HG03378 (cell line): Measurements from ENCODE around the gene EIF4G3.
"Not testable (repeated sequence)": the region's sequence is repeated elsewhere in the genome, so short reads cannot be mapped to it uniquely, and the experiment has no call there.

Experiments used
- ATAC-seq: cut with Tn5 transposase; IDR thresholded peaks from one replicate; pipeline ENCODE4 v1.9.1; 2021; ENCODE audit warnings: mild to moderate bottlenecking, moderate library complexity; ENCODE audit not compliant: unreplicated experiment

EIF4G3 gene

DNA sequence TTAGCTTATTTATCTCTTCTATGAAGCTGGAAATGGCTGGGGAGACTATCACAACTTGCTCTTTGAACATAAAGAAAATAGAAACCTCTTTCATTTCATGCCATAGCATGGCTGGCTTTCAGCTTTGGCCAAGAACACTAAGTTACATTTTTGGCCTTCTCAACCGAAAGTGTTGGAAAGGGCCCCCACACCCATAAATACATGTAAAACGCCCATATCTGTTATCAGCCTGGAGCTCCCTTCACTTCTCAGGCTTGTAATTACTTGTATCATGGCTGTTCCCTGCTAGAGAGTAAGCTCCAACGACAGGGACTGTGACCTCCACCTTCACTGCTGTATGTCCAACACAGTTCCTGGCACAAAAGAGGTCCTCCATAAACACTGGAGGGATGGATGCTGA is 12.7 kb upstream of the EIF4G3 start:
- ATAC-seq: no peak

DNA sequence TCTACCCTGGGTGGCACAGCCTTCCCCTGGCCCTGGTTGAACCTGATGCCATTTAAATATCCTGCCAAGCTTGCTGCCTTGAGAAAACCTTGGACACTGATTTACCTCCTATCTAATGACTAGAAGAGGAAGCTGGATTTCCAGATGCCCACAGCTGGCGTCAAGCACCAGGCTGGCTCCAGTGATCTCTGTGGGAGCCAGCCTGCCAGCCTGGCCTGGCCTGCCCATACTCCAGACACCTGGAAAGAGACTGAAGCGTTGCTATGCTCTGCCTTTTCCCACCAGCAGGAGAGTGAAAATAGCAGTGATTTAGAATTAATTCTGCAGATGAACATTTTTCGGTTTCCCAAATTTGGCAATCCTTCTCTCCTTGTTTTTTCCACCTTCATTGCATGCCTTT is 11.5 kb upstream of the EIF4G3 start:
- no peak for ATAC-seq

DNA sequence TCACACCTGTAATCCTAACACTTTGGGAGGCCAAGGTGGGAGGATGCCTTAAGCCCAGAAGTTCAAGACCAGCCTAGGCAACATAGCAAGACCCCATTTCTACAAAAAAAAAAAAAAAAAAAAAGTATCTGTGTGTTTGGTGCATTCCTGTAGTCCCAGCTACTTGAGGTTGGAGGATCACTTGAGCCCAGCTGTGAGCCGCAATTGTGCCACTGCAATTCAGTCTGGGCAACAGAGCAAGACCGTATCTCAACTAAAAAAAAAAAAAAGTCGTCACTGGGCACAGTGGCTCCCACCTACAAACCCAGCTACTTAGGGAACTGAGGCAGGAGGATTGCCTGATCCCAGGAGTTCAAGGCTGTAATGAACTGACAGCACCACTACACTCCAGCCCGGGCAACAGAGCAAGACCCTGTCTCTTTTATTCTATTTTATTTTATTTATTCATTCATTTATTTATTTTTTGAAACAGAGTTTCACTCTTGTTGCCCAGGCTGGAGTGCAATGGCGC is 8.6 kb upstream of the EIF4G3 start:
- no peak for ATAC-seq

DNA sequence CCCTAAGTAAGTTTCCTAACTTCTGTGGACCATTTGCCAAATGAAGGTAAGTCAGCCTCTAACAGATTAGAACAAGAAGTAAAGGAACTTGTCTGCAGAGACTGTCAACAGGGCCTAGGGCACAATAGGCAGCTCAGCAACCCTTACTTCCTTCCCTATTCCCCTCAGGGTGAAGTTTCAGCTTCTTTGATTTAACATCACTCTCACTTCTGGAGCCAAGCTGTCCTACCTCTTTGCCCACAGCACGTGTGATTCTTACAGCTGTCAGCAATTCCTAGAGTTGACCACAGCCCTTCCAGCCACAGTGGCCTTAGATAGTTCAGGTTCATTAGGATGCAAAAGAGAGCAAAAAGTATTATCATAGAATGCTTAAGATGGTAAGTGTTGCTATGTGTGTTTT is 7.6 kb upstream of the EIF4G3 start:
- ATAC-seq: no peak

DNA sequence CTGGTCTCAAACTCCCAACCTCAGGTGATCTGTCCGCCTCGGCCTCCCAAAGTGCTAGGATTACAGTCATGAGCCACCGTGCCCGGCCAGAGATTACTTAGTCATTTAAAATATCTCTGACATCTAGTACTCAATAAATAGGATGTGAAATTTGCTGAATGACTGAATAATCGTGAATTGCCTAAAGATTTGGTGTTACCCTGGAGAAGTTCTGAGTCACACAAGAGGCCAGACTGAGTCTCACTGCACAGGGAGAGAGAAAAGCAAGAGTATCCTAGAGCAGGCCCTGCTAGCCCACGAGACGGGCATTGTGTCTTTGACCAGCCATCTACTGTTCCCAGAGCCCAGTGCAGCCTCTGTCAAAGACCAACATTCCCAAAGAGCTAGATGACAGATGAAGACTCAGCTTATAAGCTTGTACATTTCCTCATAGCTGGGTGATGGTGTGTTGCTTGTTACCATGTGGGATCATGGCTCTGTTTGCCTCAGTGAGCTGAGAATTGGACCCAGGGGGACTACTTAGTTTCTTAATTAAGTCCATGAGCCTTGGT is 5.6 kb upstream of the EIF4G3 start:
- ATAC-seq: no peak

DNA sequence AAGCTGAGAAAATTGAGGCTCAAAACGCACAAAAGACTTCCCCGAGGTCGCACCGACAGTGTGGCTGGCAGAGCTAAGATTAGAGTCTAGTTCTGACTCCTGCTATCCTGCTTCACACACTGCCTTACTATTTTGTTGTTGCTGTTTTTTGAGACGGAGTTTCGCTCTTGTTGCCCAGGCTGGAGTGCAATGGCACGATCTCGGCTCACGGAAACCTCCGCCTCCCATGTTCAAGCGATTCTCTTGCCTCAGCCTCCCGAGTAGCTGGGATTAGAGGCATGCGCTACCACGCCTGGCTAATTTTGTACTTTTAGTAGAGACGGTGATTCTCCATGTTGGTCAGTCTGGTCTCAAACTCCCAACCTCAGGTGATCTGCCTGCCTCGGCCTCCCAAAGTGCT is 1.6 kb upstream of the EIF4G3 start:
- not testable (repeated sequence) for ATAC-seq

DNA sequence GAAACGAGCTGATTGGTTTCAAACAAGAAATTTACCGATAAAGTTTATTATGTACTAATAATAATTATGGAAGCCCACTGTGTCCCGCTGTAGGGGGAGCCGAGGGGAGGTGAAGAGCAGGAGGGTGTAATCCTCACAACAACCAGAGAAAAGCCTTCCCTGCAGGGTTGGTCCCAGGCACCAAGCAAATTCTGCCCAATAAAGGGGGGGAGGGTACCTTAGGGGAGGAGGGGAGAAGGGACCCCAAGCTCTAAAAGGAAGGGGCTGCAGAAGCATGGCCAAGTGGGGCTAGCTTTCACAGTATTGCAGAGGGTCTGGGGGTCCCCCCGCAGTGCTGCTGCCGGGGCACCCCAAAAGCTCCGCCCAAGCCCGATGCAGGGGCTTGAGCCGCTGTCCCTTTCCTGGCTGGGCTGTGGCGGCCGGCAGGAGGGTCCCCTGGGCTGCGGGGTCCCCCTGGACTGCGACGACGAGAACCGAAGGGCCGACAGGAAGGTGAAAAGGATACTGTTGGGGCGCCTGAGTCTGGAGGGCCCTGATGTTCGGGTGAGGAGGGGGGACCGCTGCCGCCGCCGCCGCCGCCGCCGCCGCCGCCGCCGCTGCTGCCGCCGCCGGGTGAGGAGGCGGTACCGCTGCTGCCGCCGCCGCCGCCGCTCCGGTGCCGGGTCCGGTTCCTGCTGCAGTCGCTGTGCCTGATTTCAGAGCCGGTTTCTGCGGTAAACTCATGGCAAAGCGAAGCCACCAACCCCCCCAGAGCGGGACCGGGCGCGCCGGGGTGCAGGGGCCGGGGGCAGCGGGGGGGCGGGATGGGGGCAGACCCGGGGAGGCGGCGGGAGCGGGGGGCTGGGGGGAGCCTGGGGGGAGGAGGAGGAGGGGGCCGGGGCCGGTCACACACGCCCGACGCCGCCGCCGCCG is 771 bp downstream of the EIF4G3 start:
- ATAC-seq: no peak

DNA sequence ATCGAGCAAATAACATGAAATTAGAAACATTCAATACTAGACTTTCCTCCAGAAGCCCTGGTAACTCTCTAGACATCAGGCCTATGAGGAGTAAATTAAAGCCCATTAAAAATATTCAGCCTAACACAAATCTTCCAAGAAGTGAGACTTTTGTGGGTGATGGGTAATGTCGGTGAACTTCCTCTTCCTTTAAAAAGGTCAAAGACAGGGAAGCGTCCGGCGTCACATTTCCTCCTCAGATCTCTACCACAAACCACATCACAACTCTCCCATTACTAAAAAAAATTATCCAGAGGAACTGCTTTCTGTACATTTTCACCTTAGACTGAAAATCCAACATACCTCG is 1.4 kb downstream of the EIF4G3 start:
- ATAC-seq: no peak

DNA sequence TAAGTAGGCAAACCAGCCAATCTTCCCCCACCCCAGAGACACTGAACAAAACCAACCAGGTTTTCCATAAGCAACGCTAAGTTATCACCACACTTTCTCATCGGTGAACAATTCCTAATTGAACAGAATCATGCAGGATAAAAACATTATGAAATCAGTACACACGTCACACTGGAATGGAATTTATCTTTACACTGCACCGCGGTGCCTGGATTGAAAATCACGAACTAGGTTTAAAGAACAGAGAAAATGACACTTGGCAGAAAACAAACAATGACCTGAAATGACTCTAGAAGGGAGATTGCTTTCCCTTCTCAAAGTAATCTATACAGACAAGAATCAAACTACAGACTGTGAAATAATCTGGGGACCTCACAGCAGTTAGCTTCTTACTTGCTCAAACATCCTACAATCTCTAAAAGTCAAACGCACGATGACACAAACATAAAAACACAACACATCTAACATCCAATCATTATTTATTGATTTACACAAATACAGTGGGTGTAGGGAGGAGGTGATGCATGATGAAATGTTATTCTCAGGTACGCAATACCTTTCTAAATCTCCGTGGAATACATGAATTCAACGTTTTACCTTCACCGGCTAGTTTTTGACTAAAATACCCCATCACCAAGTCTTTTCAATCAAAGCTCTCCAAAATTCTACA is 1.9 kb downstream of the EIF4G3 start:
- ATAC-seq: no peak

DNA sequence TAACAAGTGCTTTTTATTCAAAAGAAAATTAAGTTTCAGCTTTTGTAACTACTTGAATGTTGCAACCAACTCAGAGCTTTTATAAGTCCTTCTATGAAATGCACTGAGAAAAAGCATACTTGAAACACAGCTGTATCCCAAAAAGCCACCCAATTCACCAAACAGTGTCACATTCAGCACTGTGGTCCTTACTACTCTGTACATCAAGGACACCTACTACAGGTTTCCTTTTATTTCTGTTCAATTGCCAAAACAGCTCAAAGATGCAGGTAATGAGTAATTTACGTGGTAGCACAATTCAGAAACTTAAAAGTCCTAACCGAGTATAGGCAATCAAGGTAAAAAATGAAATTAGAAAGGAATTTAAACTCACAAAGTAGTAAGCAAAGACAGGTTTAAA is 2.5 kb downstream of the EIF4G3 start:
- ATAC-seq: no peak

DNA sequence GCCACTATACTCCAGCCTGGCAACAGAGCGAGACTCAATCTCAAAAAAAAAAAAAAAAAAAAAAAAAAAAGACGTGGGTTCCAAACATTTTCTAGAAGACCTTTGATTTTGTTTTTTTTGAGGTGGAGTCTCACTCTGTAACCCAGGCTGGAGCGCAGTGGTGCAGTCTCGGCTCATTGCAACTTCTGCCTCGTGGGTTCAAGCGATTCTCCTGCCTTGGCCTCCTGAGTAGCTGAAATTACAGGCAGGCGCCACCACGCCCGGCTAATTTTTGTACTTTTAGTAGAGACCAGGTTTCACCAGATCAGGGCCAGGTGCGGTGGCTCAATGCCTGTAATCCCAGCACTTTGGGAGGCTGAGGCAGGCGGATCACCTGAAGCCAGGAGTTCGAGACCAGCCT is 3.6 kb downstream of the EIF4G3 start:
- not testable (repeated sequence) for ATAC-seq

DNA sequence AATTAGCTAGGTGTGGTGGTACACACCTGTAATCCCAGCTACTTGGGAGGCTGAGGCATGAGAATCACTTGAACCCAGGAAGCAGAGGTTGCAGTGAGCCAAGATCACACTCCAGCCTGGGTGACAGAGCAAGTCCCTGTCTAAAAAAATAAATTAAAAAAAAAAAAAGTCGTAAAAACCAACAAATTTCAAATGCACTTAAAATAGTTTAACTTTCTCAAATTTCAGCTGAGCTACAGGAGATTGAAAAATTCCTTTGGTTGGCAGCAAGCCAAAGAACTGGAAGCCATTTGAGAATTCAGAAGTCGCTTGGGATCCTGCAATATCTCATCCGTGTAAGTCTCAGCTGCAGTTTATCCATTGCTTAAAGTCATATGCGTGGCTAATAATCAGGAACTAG is 5.9 kb downstream of the EIF4G3 start:
- ATAC-seq: not testable (repeated sequence)

DNA sequence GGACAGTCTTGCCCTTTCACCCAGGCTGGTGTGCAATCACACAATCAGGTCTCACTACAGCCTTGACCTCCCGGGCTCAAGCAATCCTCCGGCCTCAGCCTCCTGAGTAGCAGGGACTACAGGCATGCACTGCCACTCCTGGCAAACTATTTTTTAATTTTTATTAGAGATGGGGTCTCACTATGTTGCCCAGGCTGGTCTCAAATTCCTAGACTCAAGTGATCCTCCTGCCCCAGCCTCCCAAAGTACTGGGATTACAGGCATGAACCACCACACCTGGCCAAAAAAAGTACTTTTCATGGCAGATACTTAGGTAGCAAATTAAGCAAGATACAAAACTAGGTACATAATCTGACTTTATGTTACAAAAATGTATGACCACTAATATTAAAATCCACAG is 8.3 kb downstream of the EIF4G3 start:
- ATAC-seq: no peak

DNA sequence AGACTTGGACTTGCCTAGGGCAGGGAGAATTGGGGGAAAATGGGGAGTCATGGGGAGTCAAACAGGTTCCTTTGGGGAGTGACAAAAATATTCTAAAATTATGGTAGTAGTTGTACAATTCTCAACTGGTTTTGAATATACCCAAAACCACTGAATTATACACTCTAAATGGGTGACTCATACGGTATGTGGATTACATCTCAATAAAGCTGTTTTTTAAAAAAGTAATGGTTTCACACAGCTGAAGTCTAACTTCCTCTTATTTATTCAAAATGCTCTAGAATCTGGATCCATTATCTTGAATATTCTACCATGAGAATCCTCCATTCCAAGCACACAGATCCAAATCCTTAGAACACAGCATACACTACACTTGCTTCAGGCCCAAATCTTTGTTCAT is 11.1 kb downstream of the EIF4G3 start:
- ATAC-seq: no peak

DNA sequence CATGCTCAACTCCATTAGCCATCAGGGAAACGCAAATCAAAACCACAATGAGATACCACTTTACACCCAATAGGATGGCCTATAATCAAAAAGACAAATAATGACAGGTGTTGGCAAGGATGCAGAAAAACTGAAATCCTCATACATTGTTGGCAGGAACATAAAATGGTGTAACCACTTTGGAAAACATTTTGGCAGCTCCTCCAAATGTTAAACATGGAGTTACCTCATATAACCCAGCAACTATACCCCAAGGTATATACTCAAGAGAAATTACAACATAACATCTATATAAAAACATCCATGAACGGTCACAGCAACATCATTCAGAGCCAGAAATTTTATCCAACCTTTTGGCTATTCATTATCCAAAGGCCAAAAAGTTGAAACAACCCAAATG is 11.6 kb downstream of the EIF4G3 start:
- no peak for ATAC-seq

DNA sequence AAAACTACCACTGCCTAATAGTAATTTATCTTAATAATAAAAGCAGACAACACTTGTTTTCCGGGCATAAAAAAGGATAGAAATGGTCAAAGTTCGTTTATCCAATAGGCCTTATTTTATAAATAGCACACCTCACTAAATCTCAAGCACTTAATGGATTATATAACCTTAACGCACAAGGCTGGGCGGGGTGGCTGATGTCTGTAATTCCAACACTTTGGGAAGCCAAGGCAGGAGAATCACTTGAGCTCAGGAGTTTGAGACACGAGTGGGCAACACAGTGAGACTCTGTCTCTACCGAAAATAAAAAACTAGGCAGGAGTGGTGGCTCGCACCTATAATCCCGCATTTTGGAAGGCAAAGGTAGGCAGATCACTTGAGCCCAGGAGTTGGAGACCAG is 12.4 kb downstream of the EIF4G3 start:
- no peak for ATAC-seq

DNA sequence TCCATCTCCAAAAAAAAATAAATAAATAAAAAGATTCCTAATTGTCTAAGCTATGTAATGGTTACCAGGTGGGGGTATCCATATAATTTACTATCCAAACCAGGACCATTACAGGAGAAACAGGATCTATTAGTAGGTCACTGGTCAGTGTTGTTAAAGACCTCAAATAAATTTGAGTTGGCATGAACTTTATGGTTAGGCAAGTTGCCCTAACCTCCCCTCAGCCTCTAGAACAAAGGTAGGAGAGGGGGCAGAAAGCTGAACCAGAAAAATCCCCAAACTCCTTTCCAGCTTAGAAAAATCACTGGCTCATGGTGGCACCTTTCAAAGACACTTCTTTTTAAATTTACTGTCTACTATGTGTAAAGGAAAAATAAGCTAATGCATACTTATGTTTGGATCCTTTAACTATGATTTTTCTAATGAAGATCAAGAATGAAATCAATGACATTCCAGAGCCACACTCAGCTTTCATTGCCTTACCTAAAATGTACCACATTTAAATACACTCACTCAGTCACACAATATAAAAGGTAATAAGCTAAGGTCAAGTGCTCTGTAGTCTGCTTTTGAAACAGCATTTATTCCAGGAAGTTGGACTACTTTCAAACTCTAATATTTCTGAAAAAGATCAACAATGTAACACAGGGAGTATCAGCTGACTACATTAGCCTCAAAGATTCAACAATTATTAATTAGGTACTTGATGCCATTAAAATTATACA is 13.8 kb downstream of the EIF4G3 start:
- ATAC-seq: no peak

DNA sequence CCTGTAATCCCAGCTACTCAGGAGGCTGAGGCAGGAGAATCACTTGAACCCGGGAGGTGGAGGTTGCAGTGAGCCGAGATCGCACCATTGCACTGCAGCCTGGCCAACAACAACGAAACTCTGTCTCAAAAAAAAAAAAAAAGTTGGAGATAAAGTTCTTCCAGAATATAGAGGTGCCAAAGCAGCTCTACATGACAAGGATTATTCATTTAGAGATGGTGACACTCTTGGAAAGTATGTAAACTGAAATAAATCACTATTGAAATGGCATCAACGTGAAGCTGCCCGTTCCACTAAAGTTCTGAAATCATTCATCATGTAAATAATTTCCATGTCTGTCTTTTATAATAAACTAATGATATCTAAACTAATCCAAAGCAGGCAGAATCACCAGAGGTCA is 14.9 kb downstream of the EIF4G3 start:
- ATAC-seq: no peak

DNA sequence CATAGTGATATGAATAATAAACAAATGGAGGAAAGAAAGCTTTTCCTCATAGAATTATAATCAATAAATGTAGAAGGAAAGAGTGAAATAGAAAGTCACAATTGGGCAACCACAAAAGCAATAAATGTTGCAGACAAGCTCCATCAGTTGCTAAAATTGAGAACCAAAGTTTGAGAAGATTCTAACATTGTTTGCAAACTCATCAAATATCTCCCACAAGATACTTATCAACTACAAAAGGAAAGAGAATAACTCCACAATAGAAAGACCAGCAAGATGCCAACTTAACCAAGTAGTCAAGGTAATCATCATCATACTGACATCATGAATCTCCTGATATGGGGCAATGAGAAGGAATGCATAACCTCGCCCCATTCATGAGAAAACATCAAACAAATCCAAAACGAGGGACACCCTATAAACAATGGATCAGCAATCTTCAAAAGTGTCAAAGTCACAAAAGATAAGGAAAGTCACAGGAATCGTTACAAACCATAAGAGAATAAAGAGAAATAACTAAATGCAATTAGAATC is 16.4 kb downstream of the EIF4G3 start:
- no peak for ATAC-seq

DNA sequence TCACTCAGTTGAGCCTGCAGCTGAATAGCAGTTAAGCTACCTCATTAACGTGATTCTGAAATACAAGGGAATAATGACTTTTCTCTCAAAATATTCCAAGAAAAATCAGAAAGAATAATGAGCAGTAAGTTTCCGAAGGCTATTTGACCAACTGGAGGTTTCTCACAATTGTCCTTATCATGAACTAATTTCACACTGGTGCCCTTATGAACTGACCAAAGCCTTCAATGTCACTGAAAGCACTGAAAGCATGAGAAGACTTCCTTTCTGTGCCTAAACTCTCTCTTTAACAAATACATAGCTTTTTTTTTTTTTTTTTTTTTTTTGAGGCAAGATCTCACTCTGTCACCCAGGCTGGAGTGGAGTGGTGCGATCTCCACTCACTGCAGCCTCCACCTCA is 18.8 kb downstream of the EIF4G3 start:
- no peak for ATAC-seq

DNA sequence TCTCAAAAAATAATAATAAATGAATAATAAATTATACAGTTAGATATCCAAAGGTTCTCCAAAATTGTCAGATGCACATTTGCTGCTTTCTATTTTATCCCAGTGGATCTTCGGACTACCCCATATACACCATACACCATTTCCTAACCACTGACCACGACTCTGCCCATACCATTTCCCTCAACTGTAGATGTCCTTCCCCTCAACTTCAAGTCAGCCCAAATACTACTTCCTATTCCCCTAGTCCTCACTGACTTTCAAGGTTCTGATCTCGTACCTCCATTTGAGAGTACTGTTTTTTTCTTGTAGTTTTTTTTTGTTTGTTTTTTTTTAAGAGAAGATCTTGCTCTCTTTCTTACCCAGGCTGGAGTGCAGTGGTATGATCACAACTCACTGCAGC is 19.6 kb downstream of the EIF4G3 start:
- no peak for ATAC-seq
